Endothelial cell of umbilical vein (primary cell): ENCODE measurements around the gene NENF.

Experiments
- CTCF ChIP-seq, 2 donors: IDR thresholded peaks; 1 replicate in 1 of 2; 2 replicates in 1 of 2; pipeline ENCODE4 v1.5.1; 2011; ENCODE audit warnings: low read length in 2 of 2, mild to moderate bottlenecking in 2 of 2, moderate library complexity in 2 of 2, control low read depth in 1 of 2, inconsistent platforms in 1 of 2, low read depth in 1 of 2; ENCODE audit not compliant: insufficient read depth in 1 of 2; ENCODE audit errors: extremely low read depth in 1 of 2
- EZH2 ChIP-seq: IDR thresholded peaks from 2 replicates; pipeline ENCODE4 v1.6.1; 2012; ENCODE audit warnings: borderline replicate concordance, low read depth, mild to moderate bottlenecking, moderate library complexity, low read length, inconsistent platforms; ENCODE audit not compliant: severe bottlenecking
- JUN ChIP-seq: IDR thresholded peaks from 2 replicates; pipeline ENCODE4 v1.6.1; 2011; ENCODE audit warnings: borderline replicate concordance, low read depth; ENCODE audit not compliant: insufficient read length, insufficient read depth
- MAX ChIP-seq: IDR thresholded peaks from 2 replicates; pipeline ENCODE4 v1.6.1; 2011; ENCODE audit not compliant: insufficient read depth, insufficient read length
- POLR2A ChIP-seq: IDR thresholded peaks from 2 replicates; pipeline ENCODE4 v1.6.1; 2012; ENCODE audit warnings: low read depth, mild to moderate bottlenecking, control low read depth, low read length
- POLR2AphosphoS5 ChIP-seq: IDR thresholded peaks from 2 replicates; pipeline ENCODE4 v1.6.1; 2012; ENCODE audit warnings: low read depth, mild to moderate bottlenecking, control low read depth, low read length, moderate library complexity; ENCODE audit not compliant: insufficient read depth

- TF ChIP-seq CTCF (IDR thresholded peaks at IDR 0.05; ENCODE audit: extremely low read depth in 1 of 2, insufficient read depth in 1 of 2, low read depth in 1 of 2, low read length in 2 of 2) (no peak), POLR2A (no peak), EZH2 (no peak), MAX (no peak), JUN (no peak), POLR2AphosphoS5 (no peak)
These were observed 13.6 kb downstream of the NENF start for GRCh38 chr1:212446333-212446732.
